H9 (cell line): ENCODE measurements around the gene GJB4. TPM values are rescaled to one million over a fixed set of nuclear protein-coding genes. Genes with fewer than 3 reads are reported as not detected.

Source experiments
- DNase-seq: peaks from one replicate; pipeline ENCODE4 v3.0.0-alpha.2; 2017
- H2AFZ ChIP-seq: one replicate; pipeline ENCODE4 v1.6.1; 2013; ENCODE audit warnings: mild to moderate bottlenecking, low read length, control low read depth, moderate library complexity
- H2AK5ac ChIP-seq: 2 replicates; pipeline ENCODE4 v1.6.1; 2013; ENCODE audit warnings: low read length, control low read depth, mixed read lengths; ENCODE audit not compliant: insufficient read length
- H2BK120ac ChIP-seq: one replicate; pipeline ENCODE4 v1.6.1; 2013; ENCODE audit warnings: low read depth, mild to moderate bottlenecking, low read length, control low read depth, inconsistent platforms; ENCODE audit not compliant: poor library complexity, severe bottlenecking
- H2BK12ac ChIP-seq: 2 replicates; pipeline ENCODE4 v1.6.1; 2013; ENCODE audit warnings: low read length, control low read depth, mixed read lengths, low read depth; ENCODE audit not compliant: insufficient read length
- H2BK15ac ChIP-seq: 2 replicates; pipeline ENCODE4 v1.6.1; 2013; ENCODE audit warnings: low read depth, low read length, control low read depth
- H2BK20ac ChIP-seq: one replicate; pipeline ENCODE4 v1.6.1; 2013; ENCODE audit warnings: low read depth, mild to moderate bottlenecking, low read length, control low read depth, inconsistent platforms; ENCODE audit not compliant: poor library complexity, severe bottlenecking
- H2BK5ac ChIP-seq: 2 replicates; pipeline ENCODE4 v1.6.1; 2013; ENCODE audit warnings: low read length, control low read depth, mixed read lengths; ENCODE audit not compliant: insufficient read length
- H3K14ac ChIP-seq: 2 replicates; pipeline ENCODE4 v1.6.1; 2013; ENCODE audit warnings: low read length, control low read depth; ENCODE audit not compliant: insufficient read depth
- H3K18ac ChIP-seq: 2 replicates; pipeline ENCODE4 v1.6.1; 2013; ENCODE audit warnings: low read depth, mild to moderate bottlenecking, mixed read lengths, low read length, control low read depth; ENCODE audit not compliant: insufficient read length
- H3K23ac ChIP-seq: 2 replicates; pipeline ENCODE4 v1.6.1; 2013; ENCODE audit warnings: low read length, control low read depth, mixed read lengths, low read depth; ENCODE audit not compliant: insufficient read length
- H3K23me2 ChIP-seq: 2 replicates; pipeline ENCODE4 v1.6.1; 2013; ENCODE audit warnings: low read depth, mild to moderate bottlenecking, mixed read lengths, low read length, control low read depth; ENCODE audit not compliant: insufficient read length, poor library complexity, severe bottlenecking
- H3K27ac ChIP-seq: 2 replicates; pipeline ENCODE4 v1.5.1; 2013; ENCODE audit warnings: low read length, control low read depth, mixed read lengths, low read depth; ENCODE audit not compliant: insufficient read length
- H3K27me3 ChIP-seq: 2 replicates; pipeline ENCODE4 v1.6.1; 2013; ENCODE audit warnings: low read length, control low read depth, inconsistent platforms; ENCODE audit not compliant: insufficient read depth
- H3K4ac ChIP-seq: 2 replicates; pipeline ENCODE4 v1.6.1; 2013; ENCODE audit warnings: low read depth, mild to moderate bottlenecking, control low read depth, inconsistent platforms, low read length, moderate library complexity
- H3K4me1 ChIP-seq: 2 replicates; pipeline ENCODE4 v1.6.1; 2013; ENCODE audit warnings: low read length, control low read depth, inconsistent platforms; ENCODE audit not compliant: insufficient read depth
- H3K4me2 ChIP-seq: 2 replicates; pipeline ENCODE4 v1.6.1; 2013; ENCODE audit warnings: low read length, control low read depth, mixed read lengths; ENCODE audit not compliant: insufficient read length, insufficient read depth
- H3K56ac ChIP-seq: 2 replicates; pipeline ENCODE4 v1.6.1; 2013; ENCODE audit warnings: low read depth, mild to moderate bottlenecking, mixed read lengths, low read length, control low read depth; ENCODE audit not compliant: insufficient read length
- H3K79me1 ChIP-seq: 2 replicates; pipeline ENCODE4 v1.6.1; 2013; ENCODE audit warnings: low read depth, mild to moderate bottlenecking, moderate library complexity, low read length, control low read depth, inconsistent platforms; ENCODE audit not compliant: insufficient read depth, poor library complexity, severe bottlenecking
- H3K79me2 ChIP-seq: 2 replicates; pipeline ENCODE4 v1.6.1; 2013; ENCODE audit warnings: low read length, control low read depth, inconsistent platforms; ENCODE audit not compliant: insufficient read depth
- H3K9ac ChIP-seq: 2 replicates; pipeline ENCODE4 v1.6.1; 2013; ENCODE audit warnings: low read length, control low read depth, mixed read lengths; ENCODE audit not compliant: insufficient read length; ENCODE audit errors: extremely low read depth
- H3K9me3 ChIP-seq: one replicate; pipeline ENCODE4 v1.6.1; 2013; ENCODE audit warnings: low read depth, low read length, inconsistent platforms; ENCODE audit not compliant: control insufficient read depth
- H3T11ph ChIP-seq: one replicate; pipeline ENCODE4 v1.6.1; 2013; ENCODE audit warnings: mild to moderate bottlenecking, low read length, control low read depth, inconsistent platforms
- H4K20me1 ChIP-seq: one replicate; pipeline ENCODE4 v1.6.1; 2013; ENCODE audit not compliant: control insufficient read depth, insufficient read length, insufficient read depth
- H4K5ac ChIP-seq: 2 replicates; pipeline ENCODE4 v1.6.1; 2013; ENCODE audit warnings: low read depth, mild to moderate bottlenecking, mixed read lengths, low read length, control low read depth; ENCODE audit not compliant: insufficient read length
- H4K8ac ChIP-seq: replicated peaks from 2 replicates; pipeline ENCODE4 v1.6.1; 2013; ENCODE audit warnings: low read length, control low read depth, mixed read lengths, low read depth; ENCODE audit not compliant: insufficient read length
- H4K91ac ChIP-seq: 2 replicates; pipeline ENCODE4 v1.6.1; 2013; ENCODE audit warnings: low read depth, mild to moderate bottlenecking, moderate library complexity, mixed read lengths, low read length, control low read depth; ENCODE audit not compliant: insufficient read length
- H3K27ac Mint-ChIP-seq, 3 experiments: 2 replicates in 2 of 3; 3 replicates in 1 of 3; pipeline ENCODE4 v1.8.0; 2020 to 2021; ENCODE audit warnings: mixed read lengths in 3 of 3, mild to moderate bottlenecking in 1 of 3, moderate library complexity in 1 of 3
- H3K27me3 Mint-ChIP-seq: 2 replicates; pipeline ENCODE4 v1.8.0; 2021; ENCODE audit warnings: low read depth, mild to moderate bottlenecking, moderate library complexity, mixed read lengths
- H3K36me3 Mint-ChIP-seq, 3 experiments: 2 replicates in 2 of 3; 3 replicates in 1 of 3; pipeline ENCODE4 v1.8.0; 2020 to 2021; ENCODE audit warnings: low read depth in 3 of 3, mixed read lengths in 3 of 3; ENCODE audit not compliant: insufficient read depth in 1 of 3
- H3K4me1 Mint-ChIP-seq, 2 experiments: 2 replicates each; pipeline ENCODE4 v1.8.0; 2020; ENCODE audit warnings: mixed read lengths in 2 of 2
- H3K4me3 Mint-ChIP-seq, 2 experiments: 2 replicates in 1 of 2; 3 replicates in 1 of 2; pipeline ENCODE4 v1.8.0; 2020 to 2021; ENCODE audit warnings: mild to moderate bottlenecking in 2 of 2, mixed read lengths in 2 of 2, moderate library complexity in 1 of 2
- H3K9me3 Mint-ChIP-seq, 2 experiments: 2 replicates in 1 of 2; 3 replicates in 1 of 2; pipeline ENCODE4 v1.8.0; 2020; ENCODE audit warnings: mild to moderate bottlenecking in 2 of 2, mixed read lengths in 2 of 2, moderate library complexity in 1 of 2
- CTCF ChIP-seq: fragments of 200-600 bp; sonication (generic); conservative IDR thresholded peaks from 3 replicates; pipeline ENCODE4 v1.8.0; 2021; ENCODE audit warnings: antibody characterized with exemption, mild to moderate bottlenecking
- WGBS: extraction: QIAGEN DNeasy Blood & Tissue Kit; methylation state at CpG from one replicate; pipeline ENCODE4 v1.1.7; 2013; ENCODE audit warnings: missing lambda C conversion rate, low lambda C conversion rate, mixed read lengths; ENCODE audit not compliant: insufficient read length; ENCODE audit errors: extremely low coverage; 5-methylcytosine and 5-hydroxymethylcytosine counted together
- total RNA-seq: library from RNA; stranded (reverse); gene quantifications from 2 replicates; pipeline ENCODE4 v1.2.1, GENCODE V29; 2021

Gene GJB4
- total RNA-seq, 1 experiment from 2014 or later: not detected

- Histone ChIP-seq H3K9ac (no peak overlapping the region), H3K4ac (no peak overlapping the region), H2AFZ (no peak overlapping the region), H2BK20ac (no peak overlapping the region), H3K18ac (no peak overlapping the region), H3K27me3 (no peaks in the 10 kb centered on the region; the same call in 1 of the 2 replicates), H2BK15ac (no peak overlapping the region), H4K91ac (no peak overlapping the region), H3T11ph (no peak overlapping the region), H4K20me1 (no peaks in the 10 kb centered on the region), H3K14ac (no peak overlapping the region; the same call in 1 of the 2 replicates), H4K8ac (no peak overlapping the region), H3K23me2 (no peaks in the 10 kb centered on the region), H2BK12ac (no peak overlapping the region), H3K4me2 (no peak overlapping the region), H3K23ac (no peak overlapping the region), H3K56ac (no peak overlapping the region), H3K79me1 (no peaks in the 10 kb centered on the region), H3K27ac (no peak overlapping the region), H2AK5ac (no peak overlapping the region), H2BK5ac (no peak overlapping the region), H4K5ac (no peak overlapping the region), H2BK120ac (no peak overlapping the region), H3K4me1 (0 out of 2 replicates have a peak, but pooled peaks cover 3% of the 10 kb centered on the region), H3K9me3 (no peaks in the 10 kb centered on the region), H3K79me2 (no peaks in the 10 kb centered on the region)
- Mint-ChIP-seq H3K27ac (no peak overlapping the region; a peak in 1 of 7 replicates), H3K9me3 (no peaks in the 10 kb centered on the region; a peak in 2 of 5 replicates), H3K4me1 (peaks cover 12 to 14% of the 10 kb centered on the region in 2 experiments), H3K4me3 (no peak overlapping the region), H3K36me3 (no peaks in the 10 kb centered on the region; a peak in 2 of 7 replicates), H3K27me3 (peaks cover 41% of the 10 kb centered on the region)
- whole genome bisulfite sequencing: no CpG with 5 or more reads among the region's 6 CpGs
- no peak for TF ChIP-seq CTCF
- no peak for DNase-seq
These were observed 31.4 kb downstream of the GJB4 start for GRCh38 chr1:34790985-34791384.
